GM19239 (cell line): Measurements from ENCODE around the gene PTPRJ.

Source experiments
- DNase-seq: peaks from one replicate; pipeline ENCODE4 v3.0.0; 2011; ENCODE audit warnings: low spot score; ENCODE audit not compliant: insufficient read length
- FAIRE-seq: peaks from 2 replicates; lab custom pipeline; 2011; peaks lifted over from hg19 to GRCh38; lab: Jason Lieb, UNC

The PTPRJ gene

GRCh38 chr11:47992959-47993820 lies 12.8 kb downstream of the PTPRJ start:
- DNase-seq (no peak), FAIRE-seq (no peak)

GRCh38 chr11:47994417-47994816 lies 14.1 kb downstream of the PTPRJ start:
- FAIRE-seq, result no peak
- DNase-seq, result no peak

- FAIRE-seq, result no peak
- no peak for DNase-seq
Observed at GRCh38 chr11:47995360-47995769, 15.0 kb downstream of the PTPRJ start.

- FAIRE-seq (no peak), DNase-seq (no peak)
Observed at GRCh38 chr11:47997063-47998053, 17.0 kb downstream of the PTPRJ start.

- DNase-seq, result no peak
- FAIRE-seq, result no peak
Observed at GRCh38 chr11:47998345-47998732, 18.0 kb downstream of the PTPRJ start.

GRCh38 chr11:47998733-47999359 lies 18.5 kb downstream of the PTPRJ start:
- DNase-seq, result no peak

GRCh38 chr11:48000432-48000831 lies 20.1 kb downstream of the PTPRJ start:
- no peak for FAIRE-seq
- DNase-seq, result no peak

More at GRCh38 chr11:47998733-47999359, 18.5 kb downstream of the PTPRJ start:
- FAIRE-seq, result no peak

- DNase-seq, result no peak
- peak; percentile 84 for FAIRE-seq
Observed at GRCh38 chr11:48001438-48002021, 21.2 kb downstream of the PTPRJ start.

GRCh38 chr11:48002561-48002960 lies 22.2 kb downstream of the PTPRJ start:
- FAIRE-seq (no peak), DNase-seq (no peak)

- no peak for FAIRE-seq
- no peak for DNase-seq
Observed at GRCh38 chr11:48003926-48004325, 23.6 kb downstream of the PTPRJ start.

- no peak for DNase-seq
Observed at GRCh38 chr11:48004456-48004855, 24.1 kb downstream of the PTPRJ start.

GRCh38 chr11:48005136-48005535 lies 24.8 kb downstream of the PTPRJ start:
- no peak for FAIRE-seq

More at GRCh38 chr11:48004456-48004855, 24.1 kb downstream of the PTPRJ start:
- no peak for FAIRE-seq

GRCh38 chr11:48005831-48006270 lies 25.5 kb downstream of the PTPRJ start:
- no peak for FAIRE-seq
- DNase-seq, result no peak

More at GRCh38 chr11:48005136-48005535, 24.8 kb downstream of the PTPRJ start:
- no peak for DNase-seq

GRCh38 chr11:48006301-48006992 lies 26.1 kb downstream of the PTPRJ start:
- FAIRE-seq (peak; percentile 65), DNase-seq (no peak)

- no peak for FAIRE-seq
- no peak for DNase-seq
Observed at GRCh38 chr11:48007677-48008076, 27.3 kb downstream of the PTPRJ start.

- no peak for FAIRE-seq
- DNase-seq, result no peak
Observed at GRCh38 chr11:48008951-48009270, 28.6 kb downstream of the PTPRJ start.

- DNase-seq (no peak), FAIRE-seq (no peak)
Observed at GRCh38 chr11:48011102-48011797, 30.9 kb downstream of the PTPRJ start.

GRCh38 chr11:48011798-48012391 lies 31.5 kb downstream of the PTPRJ start:
- no peak for DNase-seq
- no peak for FAIRE-seq
